BE2C (cell line): ENCODE measurements around the gene CYP27A1.

Source experiments
- DNase-seq: peaks from one replicate; pipeline ENCODE4 v3.0.0-alpha.2; 2020
- H3K27me3 ChIP-seq: fragments of 250-450 bp; sonication (Bioruptor Pico); 2 replicates; pipeline ENCODE4 v1.5.1; 2020; ENCODE audit warnings: mild to moderate bottlenecking
- H3K36me3 ChIP-seq: fragments of 250-450 bp; sonication (Bioruptor Pico); 2 replicates; pipeline ENCODE4 v1.5.1; 2020; ENCODE audit warnings: mild to moderate bottlenecking
- H3K4me1 ChIP-seq: fragments of 250-450 bp; sonication (Bioruptor Pico); 2 replicates; pipeline ENCODE4 v1.5.1; 2020
- H3K4me3 ChIP-seq: 2 replicates; pipeline ENCODE4 v1.5.1; 2011; ENCODE audit warnings: low read depth, low read length
- H3K9me3 ChIP-seq: fragments of 250-450 bp; sonication (Bioruptor Pico); 2 replicates; pipeline ENCODE4 v1.5.1; 2020
- CTCF ChIP-seq: IDR thresholded peaks from 2 replicates; pipeline ENCODE4 v1.5.1; 2012; ENCODE audit warnings: mild to moderate bottlenecking, low read depth, low read length

The CYP27A1 gene

GRCh38 chr2:218743068-218743467 is 38.9 kb upstream of the CYP27A1 start:
- no peak for DNase-seq
- no peaks in the 10 kb centered on the region for H3K9me3 ChIP-seq
- H3K4me1 ChIP-seq: no peaks in the 10 kb centered on the region
- no peaks in the 10 kb centered on the region for H3K27me3 ChIP-seq
- H3K4me3 ChIP-seq: no peak overlapping the region
- TF ChIP-seq CTCF: no peak
- peaks cover 57% of the 10 kb centered on the region for H3K36me3 ChIP-seq

- no peaks in the 10 kb centered on the region for H3K9me3 ChIP-seq
- H3K4me3 ChIP-seq: no peak overlapping the region
- no peaks in the 10 kb centered on the region for H3K4me1 ChIP-seq
- H3K27me3 ChIP-seq: no peaks in the 10 kb centered on the region
- no peak for TF ChIP-seq CTCF
- H3K36me3 ChIP-seq: peaks cover 57% of the 10 kb centered on the region
- no peak for DNase-seq
Measured at GRCh38 chr2:218744615-218745014, 37.3 kb upstream of the CYP27A1 start.

- Histone ChIP-seq H3K4me3 (no peak overlapping the region), H3K4me1 (no peaks in the 10 kb centered on the region), H3K36me3 (peaks cover 58% of the 10 kb centered on the region), H3K9me3 (no peaks in the 10 kb centered on the region), H3K27me3 (no peaks in the 10 kb centered on the region)
- no peak for DNase-seq
- TF ChIP-seq CTCF: no peak
Measured at GRCh38 chr2:218745160-218745558, 36.8 kb upstream of the CYP27A1 start.

- peaks cover 57% of the 10 kb centered on the region for H3K36me3 ChIP-seq
- H3K27me3 ChIP-seq: no peaks in the 10 kb centered on the region
- no peaks in the 10 kb centered on the region for H3K4me1 ChIP-seq
- no peak for TF ChIP-seq CTCF
- no peak for DNase-seq
- H3K9me3 ChIP-seq: no peaks in the 10 kb centered on the region
- no peak overlapping the region for H3K4me3 ChIP-seq
Measured at GRCh38 chr2:218745559-218746469, 36.1 kb upstream of the CYP27A1 start.

GRCh38 chr2:218746470-218746795 is 35.5 kb upstream of the CYP27A1 start:
- no peak for TF ChIP-seq CTCF
- peaks cover 54% of the 10 kb centered on the region for H3K36me3 ChIP-seq
- no peaks in the 10 kb centered on the region for H3K27me3 ChIP-seq
- H3K4me1 ChIP-seq: no peaks in the 10 kb centered on the region
- no peak overlapping the region for H3K4me3 ChIP-seq
- H3K9me3 ChIP-seq: no peaks in the 10 kb centered on the region
- no peak for DNase-seq

GRCh38 chr2:218746960-218747359 is 35.0 kb upstream of the CYP27A1 start:
- Histone ChIP-seq H3K9me3 (no peaks in the 10 kb centered on the region), H3K4me3 (no peak overlapping the region), H3K27me3 (no peaks in the 10 kb centered on the region), H3K36me3 (peaks cover 55% of the 10 kb centered on the region), H3K4me1 (no peaks in the 10 kb centered on the region)
- no peak for TF ChIP-seq CTCF
- no peak for DNase-seq
